Gastroesophageal sphincter (tissue), 3 donors: ENCODE data around the gene CHKA.

Source experiments
- CTCF ChIP-seq, 4 experiments: fragments of 200-600 bp in 2 of 4; fragments of 450-650 bp in 2 of 4; sonication (generic) in 1 of 4; IDR thresholded peaks; one replicate each; pipeline ENCODE4 v1.5.1; 2017 to 2019; ENCODE audit warnings: antibody characterized with exemption in 4 of 4, mild to moderate bottlenecking in 2 of 4, moderate library complexity in 2 of 4
- EP300 ChIP-seq: sonication (generic); formaldehyde crosslinking; IDR thresholded peaks from one replicate; pipeline ENCODE4 v1.6.1; 2017; ENCODE audit warnings: antibody characterized with exemption, mild to moderate bottlenecking
- POLR2A ChIP-seq, 2 donors: fragments of 450-650 bp; IDR thresholded peaks; one replicate each; pipeline ENCODE4 v1.6.1; 2017; ENCODE audit warnings: antibody characterized with exemption in 2 of 2, mild to moderate bottlenecking in 2 of 2, moderate library complexity in 1 of 2
- POLR2AphosphoS5 ChIP-seq: sonication (generic); formaldehyde crosslinking; IDR thresholded peaks from one replicate; pipeline ENCODE4 v1.6.1; 2017; ENCODE audit warnings: antibody characterized with exemption

- no peak for TF ChIP-seq POLR2AphosphoS5
- TF ChIP-seq CTCF (IDR thresholded peaks at IDR 0.05) = no peak
- no peak for TF ChIP-seq POLR2A (IDR thresholded peaks at IDR 0.05)
- TF ChIP-seq EP300 = no peak
Measured at GRCh38 chr11:68116974-68117373, 4.2 kb downstream of the CHKA start.
